ENCODE measurements around the gene PARM1.

DNA sequence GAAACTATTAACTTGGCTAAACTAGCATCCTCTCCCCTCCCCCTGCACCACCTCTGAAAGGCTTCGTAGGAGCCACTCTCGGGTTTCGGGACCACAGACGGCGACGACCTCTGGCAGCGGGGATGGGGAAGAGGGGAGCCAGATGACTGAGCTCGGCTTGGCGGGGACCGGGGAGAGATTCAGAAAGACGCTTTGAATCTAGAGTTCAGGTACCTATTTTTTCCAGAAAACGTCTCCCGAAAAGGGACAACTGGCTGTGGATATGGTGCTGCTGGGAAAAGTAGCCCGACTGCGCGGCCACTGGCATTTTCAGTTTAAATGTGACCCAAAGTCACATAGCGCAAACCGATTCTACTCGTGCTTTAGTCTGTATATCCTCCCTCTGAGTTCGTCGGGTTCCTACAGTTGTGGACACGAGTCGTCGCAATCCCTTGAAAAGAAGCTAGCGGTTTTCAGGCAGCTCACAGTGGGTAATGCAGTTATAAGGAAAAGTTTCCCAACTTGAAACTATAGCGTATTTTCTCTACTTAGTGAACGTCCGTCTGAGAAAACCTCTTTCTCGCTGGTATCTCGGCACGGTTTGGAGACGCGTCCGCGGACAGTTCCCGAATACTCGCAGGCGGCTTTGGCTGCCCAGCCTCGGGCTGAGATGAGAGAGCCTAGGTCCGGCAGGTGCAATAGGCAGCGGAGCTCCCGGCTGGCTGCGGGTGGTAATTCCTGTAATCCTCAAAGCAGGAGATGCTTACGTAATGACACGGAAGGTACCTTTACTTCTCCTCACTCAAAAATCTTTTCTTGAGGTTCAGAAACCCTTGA, 1.3 kb downstream of the PARM1 start:
- TF ChIP-seq, protein P1, sequence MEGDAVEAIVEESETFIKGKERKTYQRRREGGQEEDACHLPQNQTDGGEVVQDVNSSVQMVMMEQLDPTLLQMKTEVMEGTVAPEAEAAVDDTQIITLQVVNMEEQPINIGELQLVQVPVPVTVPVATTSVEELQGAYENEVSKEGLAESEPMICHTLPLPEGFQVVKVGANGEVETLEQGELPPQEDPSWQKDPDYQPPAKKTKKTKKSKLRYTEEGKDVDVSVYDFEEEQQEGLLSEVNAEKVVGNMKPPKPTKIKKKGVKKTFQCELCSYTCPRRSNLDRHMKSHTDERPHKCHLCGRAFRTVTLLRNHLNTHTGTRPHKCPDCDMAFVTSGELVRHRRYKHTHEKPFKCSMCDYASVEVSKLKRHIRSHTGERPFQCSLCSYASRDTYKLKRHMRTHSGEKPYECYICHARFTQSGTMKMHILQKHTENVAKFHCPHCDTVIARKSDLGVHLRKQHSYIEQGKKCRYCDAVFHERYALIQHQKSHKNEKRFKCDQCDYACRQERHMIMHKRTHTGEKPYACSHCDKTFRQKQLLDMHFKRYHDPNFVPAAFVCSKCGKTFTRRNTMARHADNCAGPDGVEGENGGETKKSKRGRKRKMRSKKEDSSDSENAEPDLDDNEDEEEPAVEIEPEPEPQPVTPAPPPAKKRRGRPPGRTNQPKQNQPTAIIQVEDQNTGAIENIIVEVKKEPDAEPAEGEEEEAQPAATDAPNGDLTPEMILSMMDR (IDR thresholded peaks at IDR 0.05; ENCODE audit: insufficient read depth, low read length), result no peak
- no peak for TF ChIP-seq POLR2AphosphoS5 (IDR thresholded peaks at IDR 0.05; ENCODE audit: low read depth)
- TF ChIP-seq GABPA (IDR thresholded peaks at IDR 0.05; ENCODE audit: low read depth), result no peak
- TF ChIP-seq, protein P2, sequence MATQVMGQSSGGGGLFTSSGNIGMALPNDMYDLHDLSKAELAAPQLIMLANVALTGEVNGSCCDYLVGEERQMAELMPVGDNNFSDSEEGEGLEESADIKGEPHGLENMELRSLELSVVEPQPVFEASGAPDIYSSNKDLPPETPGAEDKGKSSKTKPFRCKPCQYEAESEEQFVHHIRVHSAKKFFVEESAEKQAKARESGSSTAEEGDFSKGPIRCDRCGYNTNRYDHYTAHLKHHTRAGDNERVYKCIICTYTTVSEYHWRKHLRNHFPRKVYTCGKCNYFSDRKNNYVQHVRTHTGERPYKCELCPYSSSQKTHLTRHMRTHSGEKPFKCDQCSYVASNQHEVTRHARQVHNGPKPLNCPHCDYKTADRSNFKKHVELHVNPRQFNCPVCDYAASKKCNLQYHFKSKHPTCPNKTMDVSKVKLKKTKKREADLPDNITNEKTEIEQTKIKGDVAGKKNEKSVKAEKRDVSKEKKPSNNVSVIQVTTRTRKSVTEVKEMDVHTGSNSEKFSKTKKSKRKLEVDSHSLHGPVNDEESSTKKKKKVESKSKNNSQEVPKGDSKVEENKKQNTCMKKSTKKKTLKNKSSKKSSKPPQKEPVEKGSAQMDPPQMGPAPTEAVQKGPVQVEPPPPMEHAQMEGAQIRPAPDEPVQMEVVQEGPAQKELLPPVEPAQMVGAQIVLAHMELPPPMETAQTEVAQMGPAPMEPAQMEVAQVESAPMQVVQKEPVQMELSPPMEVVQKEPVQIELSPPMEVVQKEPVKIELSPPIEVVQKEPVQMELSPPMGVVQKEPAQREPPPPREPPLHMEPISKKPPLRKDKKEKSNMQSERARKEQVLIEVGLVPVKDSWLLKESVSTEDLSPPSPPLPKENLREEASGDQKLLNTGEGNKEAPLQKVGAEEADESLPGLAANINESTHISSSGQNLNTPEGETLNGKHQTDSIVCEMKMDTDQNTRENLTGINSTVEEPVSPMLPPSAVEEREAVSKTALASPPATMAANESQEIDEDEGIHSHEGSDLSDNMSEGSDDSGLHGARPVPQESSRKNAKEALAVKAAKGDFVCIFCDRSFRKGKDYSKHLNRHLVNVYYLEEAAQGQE (IDR thresholded peaks at IDR 0.05; ENCODE audit: insufficient replicate concordance, low read depth), result no peak
